NOMO-1 treated with DMSO at 0.1 percent for 48 hours (cell line): ENCODE measurements around the gene CXCR6.
A peak's percentile ranks its signal among the peaks of the same experiment; 100 is the strongest.

Experiments
- DNase-seq: peaks from one replicate; lab custom pipeline; 2025; ENCODE audit not compliant: unreplicated experiment; lab: John Stamatoyannopoulos, UW

The CXCR6 gene

GRCh38 chr3:45921158-45922038 is 21.9 kb upstream of the CXCR6 start:
- DNase-seq: no peak

- no peak for DNase-seq
These were observed 21.3 kb upstream of the CXCR6 start for GRCh38 chr3:45922039-45922326.

- DNase-seq: no peak
These were observed 20.2 kb upstream of the CXCR6 start for GRCh38 chr3:45922950-45923590.

GRCh38 chr3:45923755-45924154 is 19.5 kb upstream of the CXCR6 start:
- no peak for DNase-seq

GRCh38 chr3:45927881-45928280 is 15.4 kb upstream of the CXCR6 start:
- no peak for DNase-seq

- peak; percentile 15 for DNase-seq
These were observed 14.1 kb upstream of the CXCR6 start for GRCh38 chr3:45929042-45929679.

GRCh38 chr3:45931496-45931895 is 11.8 kb upstream of the CXCR6 start:
- DNase-seq: no peak

- DNase-seq: peak; percentile 71
These were observed 11.2 kb upstream of the CXCR6 start for GRCh38 chr3:45932112-45932511.

- DNase-seq: no peak
These were observed 9.7 kb upstream of the CXCR6 start for GRCh38 chr3:45933591-45933990.

GRCh38 chr3:45936261-45936660 is 7.0 kb upstream of the CXCR6 start:
- DNase-seq: no peak

- no peak for DNase-seq
These were observed 5.8 kb upstream of the CXCR6 start for GRCh38 chr3:45937206-45938042.

GRCh38 chr3:45938043-45938435 is 5.2 kb upstream of the CXCR6 start:
- DNase-seq: no peak

- DNase-seq: peak; percentile 82
These were observed 4.4 kb upstream of the CXCR6 start for GRCh38 chr3:45938864-45939263.

GRCh38 chr3:45939341-45939771 is 3.9 kb upstream of the CXCR6 start:
- DNase-seq: no peak

- no peak for DNase-seq
These were observed 3.1 kb upstream of the CXCR6 start for GRCh38 chr3:45940004-45940780.

- no peak for DNase-seq
These were observed 2.4 kb upstream of the CXCR6 start for GRCh38 chr3:45940781-45941365.

GRCh38 chr3:45942051-45942825 is 1.0 kb upstream of the CXCR6 start:
- DNase-seq: no peak

GRCh38 chr3:45944830-45945620 is 1.8 kb downstream of the CXCR6 start:
- no peak for DNase-seq

GRCh38 chr3:45946307-45946706 is 3.0 kb downstream of the CXCR6 start:
- no peak for DNase-seq
